Astrocyte of the spinal cord (primary cell): Measurements from ENCODE around the gene PCBP3.

Source experiments
- DNase-seq: peaks from one replicate; pipeline ENCODE4 v3.0.0; 2011; ENCODE audit warnings: low read depth, low spot score
- H3K4me3 ChIP-seq: 2 replicates; pipeline ENCODE4 v1.5.1; 2011; ENCODE audit warnings: low read depth, mild to moderate bottlenecking, low read length, moderate library complexity
- CTCF ChIP-seq: IDR thresholded peaks from 2 replicates; pipeline ENCODE4 v1.5.1; 2012; ENCODE audit warnings: low read depth, mild to moderate bottlenecking, low read length, inconsistent platforms
- in situ Hi-C: cut with HindIII; loops from 2 replicates; pipeline ENCODE4 v1.10.0; 2017; ENCODE audit warnings: low sequenced_read_pairs

PCBP3 gene

DNA sequence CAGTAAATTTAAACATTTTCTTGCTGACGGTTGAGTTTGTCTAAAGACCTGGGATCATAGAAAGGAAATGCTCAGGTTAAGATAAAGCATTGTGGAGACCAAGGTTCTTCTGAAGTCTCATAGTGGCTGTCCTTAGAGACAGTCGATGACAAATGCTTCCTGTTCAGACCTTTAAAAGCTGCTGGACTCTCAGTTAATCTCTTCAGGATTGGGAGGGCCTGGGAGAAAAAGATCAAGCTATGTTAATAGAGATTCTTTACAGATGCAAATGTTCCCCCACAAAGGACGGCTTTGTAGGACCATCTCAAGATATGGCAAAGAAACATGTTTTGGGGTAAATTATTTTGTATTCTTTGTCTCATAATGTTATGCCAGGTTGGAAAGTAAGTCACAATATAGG lies 213.4 kb downstream of the PCBP3 start:
- in situ Hi-C loops = no loop called here
- DNase-seq = no peak
- TF ChIP-seq CTCF = no peak
- no peak overlapping the region for H3K4me3 ChIP-seq

GRCh38 chr21:45857761-45858160 lies 214.2 kb downstream of the PCBP3 start:
- no peak for DNase-seq
- in situ Hi-C loops = no loop called here
- no peak for TF ChIP-seq CTCF
- H3K4me3 ChIP-seq = no peak overlapping the region

DNA sequence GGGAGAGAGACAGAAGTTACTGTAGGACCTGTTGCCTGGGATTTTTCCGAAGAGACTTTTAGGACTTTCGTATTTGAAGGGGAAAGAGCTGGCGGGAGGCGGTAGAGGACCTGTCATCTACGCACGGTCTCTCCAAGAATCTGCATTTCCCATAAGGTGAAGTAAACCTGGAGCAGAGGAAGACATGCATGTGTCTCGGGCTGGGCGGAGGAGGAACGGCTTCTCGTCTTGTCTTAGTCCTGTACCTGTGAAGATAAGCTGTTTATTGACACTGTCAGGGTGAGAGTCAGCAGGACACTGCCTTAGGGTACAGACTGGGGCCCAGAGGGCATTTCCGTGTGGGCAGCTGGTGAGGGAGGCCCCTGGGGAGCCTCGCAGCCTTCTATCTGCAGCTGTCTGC lies 214.7 kb downstream of the PCBP3 start:
- no peak for DNase-seq
- in situ Hi-C loops = no loop called here
- no peak for TF ChIP-seq CTCF
- H3K4me3 ChIP-seq = no peak overlapping the region

- no peak for DNase-seq
- in situ Hi-C loops = no loop called here
- TF ChIP-seq CTCF = no peak
- no peak overlapping the region for H3K4me3 ChIP-seq
These were observed 215.7 kb downstream of the PCBP3 start for GRCh38 chr21:45859041-45859761.

- TF ChIP-seq CTCF = no peak
- in situ Hi-C loops = no loop called here
- no peak overlapping the region for H3K4me3 ChIP-seq
- no peak for DNase-seq
These were observed 216.3 kb downstream of the PCBP3 start for GRCh38 chr21:45859762-45860357.

GRCh38 chr21:45860493-45861155 lies 217.1 kb downstream of the PCBP3 start:
- no peak for DNase-seq
- no peak for TF ChIP-seq CTCF
- in situ Hi-C loops = no loop called here
- H3K4me3 ChIP-seq = no peak overlapping the region
